Middle frontal gyrus (tissue), 1 donor: ENCODE results near the gene ELAVL3.
"Not testable (repeated sequence)": the region's sequence is repeated elsewhere in the genome, so short reads cannot be mapped to it uniquely, and the experiment has no call there.

Experiments used
- DNase-seq: peaks from one replicate; pipeline ENCODE4 v3.0.0-alpha.2; 2015; ENCODE audit warnings: low spot score; ENCODE audit errors: extremely low spot score

The ELAVL3 gene

DNA sequence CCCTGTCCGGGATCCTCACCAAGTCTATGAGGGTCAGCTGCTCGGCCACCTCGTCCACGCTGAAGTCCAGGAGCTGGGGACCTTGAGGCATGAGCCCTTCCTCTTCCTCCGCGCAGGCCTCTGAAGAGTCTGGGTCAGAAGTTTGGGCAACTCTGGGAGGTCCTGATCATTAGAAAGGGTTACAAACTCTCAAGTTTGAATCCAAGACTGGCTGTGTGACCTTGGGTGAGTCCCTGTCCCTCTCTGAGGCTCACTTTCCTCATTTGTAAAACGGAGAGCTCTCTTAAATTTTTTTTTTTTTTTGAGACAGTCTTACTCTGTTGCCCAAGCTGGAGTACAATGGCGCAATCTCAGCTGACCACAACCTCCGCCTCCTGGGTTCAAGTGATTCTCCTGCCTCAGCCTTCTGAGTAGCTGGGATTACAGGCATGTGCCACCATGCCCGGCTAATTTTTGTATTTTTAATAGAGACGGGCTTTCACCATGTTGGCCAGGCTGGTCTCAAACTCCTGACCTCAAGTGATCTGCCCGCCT, 74.1 kb downstream of the ELAVL3 start:
- DNase-seq = not testable (repeated sequence)

DNA sequence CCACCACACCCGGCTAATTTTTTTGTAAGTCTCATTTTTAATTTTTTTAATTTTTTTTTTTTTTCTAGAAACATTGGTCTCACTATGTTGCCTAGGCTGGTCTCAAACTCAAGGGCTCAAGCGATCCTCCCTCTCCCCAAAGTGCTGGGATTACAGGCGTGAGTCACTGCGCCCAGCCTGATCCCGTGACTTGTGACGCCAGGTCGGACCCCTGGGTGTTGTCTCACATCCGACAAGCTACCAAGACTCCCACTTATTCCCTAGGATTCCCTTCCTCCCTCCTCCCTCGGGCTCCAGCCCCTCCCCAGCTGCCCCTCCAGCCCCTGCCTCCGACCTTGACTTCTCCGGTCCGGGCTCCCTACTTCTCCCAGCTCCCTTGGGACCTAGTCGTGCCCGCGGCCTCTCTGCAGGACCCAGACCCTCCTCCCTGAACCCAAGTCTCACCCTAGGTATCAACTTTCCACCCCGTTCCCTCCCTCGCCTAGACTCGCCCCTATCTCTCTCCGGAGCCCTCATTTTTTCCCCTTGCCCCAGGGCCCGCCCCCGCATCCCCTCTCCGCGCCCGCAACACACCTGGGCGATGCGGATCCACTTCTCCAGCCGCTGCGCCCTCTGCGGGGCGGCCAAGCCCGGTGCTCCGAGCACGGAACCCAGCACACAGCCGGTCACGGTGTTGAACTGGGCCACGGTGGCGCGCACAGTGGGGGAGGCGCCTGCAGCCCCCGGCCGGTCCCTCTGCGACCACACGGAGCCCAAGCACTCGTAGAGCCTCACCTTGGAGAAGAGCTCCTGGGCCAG, 74.8 kb downstream of the ELAVL3 start:
- DNase-seq = no peak

DNA sequence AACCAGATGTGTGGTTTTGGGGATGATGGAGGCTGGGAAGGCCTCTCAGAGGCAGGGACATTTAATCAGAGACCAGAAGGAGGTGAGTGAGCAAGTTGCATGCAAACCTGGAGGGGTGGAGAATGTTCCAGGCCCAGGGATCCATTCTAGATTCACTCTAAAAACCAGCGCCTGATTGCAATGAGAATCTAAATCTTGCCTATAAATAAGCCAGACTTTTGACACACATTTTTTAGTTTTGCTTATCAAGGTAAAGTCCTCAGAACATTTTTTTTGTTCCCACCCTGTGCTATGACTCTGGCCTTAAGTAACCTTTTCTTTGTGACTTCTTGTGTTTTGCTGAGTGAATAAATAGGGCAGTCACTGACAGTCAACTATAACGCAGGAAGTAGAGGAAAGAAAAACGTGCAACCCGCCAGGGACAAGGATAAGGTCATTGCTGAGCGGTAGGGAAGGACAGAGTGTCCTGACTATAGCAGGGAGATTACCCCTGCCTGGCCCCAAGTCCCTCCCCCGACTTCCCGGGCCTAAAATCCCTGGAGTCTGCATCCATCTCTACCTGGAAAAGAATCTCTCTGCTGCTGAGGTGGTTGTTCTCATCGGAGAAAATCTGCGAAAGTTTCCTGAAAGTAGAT, 76.1 kb downstream of the ELAVL3 start:
- no peak for DNase-seq

DNA sequence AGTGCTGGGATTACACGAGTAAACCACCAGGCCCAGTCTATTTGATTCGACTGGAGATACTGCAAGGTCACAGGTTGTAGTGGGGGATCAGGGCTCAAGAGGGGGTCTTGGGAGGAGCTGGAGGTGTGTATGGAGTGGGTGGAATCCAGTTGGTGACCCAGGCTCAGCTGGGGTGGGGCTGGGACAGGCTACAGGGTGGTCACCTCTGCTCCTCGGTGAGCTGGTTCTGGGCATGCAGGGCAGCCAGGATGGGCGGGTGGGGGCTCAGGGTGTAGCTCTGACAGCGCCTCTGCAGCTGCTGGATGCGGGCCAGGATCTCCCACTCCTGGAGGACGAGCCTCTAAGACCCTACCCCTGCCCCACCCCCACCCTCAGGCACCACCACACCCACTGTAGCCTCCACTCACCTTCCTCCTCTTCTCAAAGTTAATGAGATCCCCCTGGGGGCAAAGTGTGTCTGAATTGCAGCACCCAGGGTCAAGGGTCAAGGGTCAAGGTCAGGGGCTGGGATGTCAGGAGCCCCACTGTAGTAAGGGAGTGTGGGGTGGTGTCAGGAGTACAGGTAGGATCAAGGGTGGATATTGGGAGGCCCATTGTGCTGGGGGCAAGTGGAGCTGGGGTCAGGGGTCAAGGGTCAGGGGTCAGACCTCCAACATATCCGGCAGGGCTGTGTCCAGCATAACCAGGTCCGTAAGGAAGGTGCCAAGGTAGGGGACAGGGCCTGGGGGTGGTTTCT, 78.9 kb downstream of the ELAVL3 start:
- no peak for DNase-seq
